IgD-negative memory B cell (primary cell): ENCODE results near the gene DNAI1. TPM values are rescaled to one million over a fixed set of nuclear protein-coding genes. Genes with fewer than 3 reads are reported as not detected.

ENCODE experiments used
- H3K27ac Mint-ChIP-seq, 3 donors: one replicate each; pipeline ENCODE4 v1.8.0; 2020 to 2022; ENCODE audit warnings: mild to moderate bottlenecking in 3 of 3, mixed read lengths in 3 of 3, moderate library complexity in 1 of 3
- H3K27me3 Mint-ChIP-seq: one replicate; pipeline ENCODE4 v1.8.0; 2021; ENCODE audit warnings: mixed read lengths
- H3K36me3 Mint-ChIP-seq: one replicate; pipeline ENCODE4 v1.8.0; 2020; ENCODE audit warnings: mild to moderate bottlenecking, mixed read lengths
- H3K4me1 Mint-ChIP-seq, 3 donors: one replicate each; pipeline ENCODE4 v1.8.0; 2020 to 2022; ENCODE audit warnings: mixed read lengths in 3 of 3, mild to moderate bottlenecking in 1 of 3
- H3K4me3 Mint-ChIP-seq, 4 donors: one replicate each; pipeline ENCODE4 v1.8.0; 2020 to 2022; ENCODE audit warnings: mild to moderate bottlenecking in 4 of 4, mixed read lengths in 4 of 4, moderate library complexity in 3 of 4
- H3K9me3 Mint-ChIP-seq, 3 donors: one replicate each; pipeline ENCODE4 v1.8.0; 2020 to 2021; ENCODE audit warnings: mixed read lengths in 3 of 3, mild to moderate bottlenecking in 1 of 3
- polyA plus RNA-seq: library from polyadenylated mRNA; unstranded; fragments of 300-500 nt; fragmentation: Illumina TruSeq; gene quantifications from one replicate; pipeline ENCODE4 v1.2.3, GENCODE V29; 2021

Gene DNAI1
- polyA plus RNA-seq, 1 donor from 2014 or later = not detected

- no peak overlapping the region for H3K27ac Mint-ChIP-seq
- H3K4me1 Mint-ChIP-seq = peaks cover 0 to 1% (median 0%) of the 10 kb centered on the region in 3 donors
- H3K4me3 Mint-ChIP-seq = no peak overlapping the region
- H3K27me3 Mint-ChIP-seq = peaks cover 20% of the 10 kb centered on the region
- no peaks in the 10 kb centered on the region for H3K9me3 Mint-ChIP-seq
- no peaks in the 10 kb centered on the region for H3K36me3 Mint-ChIP-seq
Observed at GRCh38 chr9:34570376-34570775, 111.8 kb downstream of the DNAI1 start.

Other genes with a start within 250 kb of the DNAI1 start
- gene KIF24, start 129.5 kb upstream of the DNAI1 start, polyA plus RNA-seq = not detected
- 19.0 TPM for gene NUDT2, start 129.2 kb upstream of the DNAI1 start, polyA plus RNA-seq
- 0.19 TPM for gene MYORG, start 81.9 kb upstream of the DNAI1 start, polyA plus RNA-seq
- 1.1 TPM for gene FAM219A, start 235 bp upstream of the DNAI1 start, polyA plus RNA-seq
- not detected for gene ENHO, start 64.2 kb downstream of the DNAI1 start, polyA plus RNA-seq
- gene CNTFR, start 130.9 kb downstream of the DNAI1 start, polyA plus RNA-seq = not detected
- gene RPP25L, start 153.3 kb downstream of the DNAI1 start, polyA plus RNA-seq = 48.4 TPM
- gene DCTN3, start 161.7 kb downstream of the DNAI1 start, polyA plus RNA-seq = 113 TPM
- not detected for gene ARID3C, start 170.3 kb downstream of the DNAI1 start, polyA plus RNA-seq
- 63.1 TPM for gene SIGMAR1, start 179.0 kb downstream of the DNAI1 start, polyA plus RNA-seq
- 37.2 TPM for gene GALT, start 187.9 kb downstream of the DNAI1 start, polyA plus RNA-seq
- gene IL11RA, start 193.4 kb downstream of the DNAI1 start, polyA plus RNA-seq = 4.7 TPM
- gene CCL27, start 203.9 kb downstream of the DNAI1 start, polyA plus RNA-seq = not detected
- gene CCL19, start 232.5 kb downstream of the DNAI1 start, polyA plus RNA-seq = not detected